ACC112 (cell line): ENCODE data around the gene HARBI1.

Experiments used
- H2AFZ ChIP-seq: fragments of 200-600 bp; sonication (generic); one replicate; pipeline ENCODE4 v1.6.0; 2017; ENCODE audit warnings: antibody characterized with exemption, low read length; ENCODE audit not compliant: unreplicated experiment
- H3K27ac ChIP-seq: fragments of 200-600 bp; sonication (generic); 2 replicates; pipeline ENCODE4 v1.5.1; 2014; ENCODE audit warnings: low read depth, mild to moderate bottlenecking, antibody characterized with exemption, low read length, moderate library complexity
- H3K27me3 ChIP-seq: fragments of 200-600 bp; sonication (generic); 2 replicates; pipeline ENCODE4 v1.6.1; 2014; ENCODE audit warnings: mild to moderate bottlenecking, antibody characterized with exemption, low read length, moderate library complexity, mixed read lengths; ENCODE audit not compliant: insufficient read depth
- H3K36me3 ChIP-seq: fragments of 200-600 bp; sonication (generic); 2 replicates; pipeline ENCODE4 v1.6.1; 2016; ENCODE audit warnings: mild to moderate bottlenecking, antibody characterized with exemption, low read length, moderate library complexity, mixed read lengths; ENCODE audit not compliant: insufficient read depth
- H3K4me1 ChIP-seq: fragments of 200-600 bp; sonication (generic); one replicate; pipeline ENCODE4 v1.6.1; 2016; ENCODE audit warnings: low read length, mixed read lengths; ENCODE audit not compliant: insufficient read depth, unreplicated experiment, control insufficient read depth
- H3K4me3 ChIP-seq: fragments of 200-600 bp; sonication (generic); 2 replicates; pipeline ENCODE4 v1.5.1; 2014; ENCODE audit warnings: mild to moderate bottlenecking, low read depth, low read length
- H3K79me2 ChIP-seq: fragments of 200-600 bp; sonication (generic); one replicate; pipeline ENCODE4 v1.6.0; 2016; ENCODE audit warnings: low read length; ENCODE audit not compliant: control insufficient read depth, unreplicated experiment, insufficient read depth

The HARBI1 gene

DNA sequence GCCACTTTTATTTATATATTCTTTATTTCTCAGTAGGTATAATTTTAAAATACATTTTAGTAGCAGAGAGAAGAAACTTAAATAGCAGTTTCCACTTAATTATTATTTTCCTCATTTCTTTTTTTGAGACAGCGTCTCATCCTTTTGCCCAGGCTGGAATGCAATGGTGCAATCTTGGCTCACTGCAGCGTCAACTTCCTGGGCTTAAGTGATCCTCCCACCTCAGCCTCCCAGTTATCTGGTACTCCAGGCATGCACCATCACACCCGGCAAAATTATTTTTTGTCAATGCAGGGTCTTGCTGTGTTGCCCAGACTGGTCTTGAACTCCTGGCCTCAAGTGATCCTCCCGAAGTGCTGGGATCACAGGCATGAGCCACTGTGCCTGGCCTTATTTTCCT lies 38.6 kb upstream of the HARBI1 start:
- H3K27ac ChIP-seq = no peak overlapping the region

DNA sequence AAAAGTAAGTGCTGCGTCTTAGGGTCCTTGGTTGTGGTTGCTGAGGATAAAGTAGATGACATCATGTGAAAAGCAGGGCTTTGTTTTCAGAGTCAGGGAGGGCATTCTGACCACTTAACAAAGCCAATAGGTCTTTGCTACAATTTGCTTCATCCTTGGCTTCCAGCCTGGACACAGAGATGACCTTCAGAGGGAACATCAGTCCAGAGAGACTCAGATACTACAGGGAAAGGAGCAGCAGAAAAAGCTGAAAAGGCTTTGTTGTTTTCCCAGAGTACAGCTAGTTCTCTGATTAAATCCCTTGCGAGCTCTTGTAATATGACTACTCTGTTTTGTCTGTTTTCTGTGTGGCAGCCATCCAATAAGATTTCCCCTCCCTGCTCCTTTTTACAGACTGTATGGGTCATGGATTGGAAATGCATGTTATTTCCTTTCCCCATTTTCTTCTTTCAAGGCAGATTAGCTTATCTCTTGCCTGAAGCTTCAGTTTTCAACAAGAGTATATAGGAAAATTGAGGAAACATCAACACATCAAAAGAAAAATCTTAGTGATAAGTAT lies 32.2 kb upstream of the HARBI1 start:
- Histone ChIP-seq H3K4me1 (peaks cover 20% of the 10 kb centered on the region), H3K36me3 (peaks cover 19% of the 10 kb centered on the region), H3K27ac (peak overlapping the region; percentile 83), H2AFZ (no peak overlapping the region), H3K27me3 (no peaks in the 10 kb centered on the region), H3K79me2 (no peaks in the 10 kb centered on the region), H3K4me3 (peak overlapping the region; percentile 4; the same call in 1 of the 2 replicates)

More for the DNA sequence above, 38.6 kb upstream of the HARBI1 start:
- Histone ChIP-seq H3K4me1 (peaks cover 7% of the 10 kb centered on the region), H3K4me3 (no peak overlapping the region), H3K27me3 (no peaks in the 10 kb centered on the region), H3K36me3 (peaks cover 43% of the 10 kb centered on the region), H3K79me2 (no peaks in the 10 kb centered on the region), H2AFZ (no peak overlapping the region)

DNA sequence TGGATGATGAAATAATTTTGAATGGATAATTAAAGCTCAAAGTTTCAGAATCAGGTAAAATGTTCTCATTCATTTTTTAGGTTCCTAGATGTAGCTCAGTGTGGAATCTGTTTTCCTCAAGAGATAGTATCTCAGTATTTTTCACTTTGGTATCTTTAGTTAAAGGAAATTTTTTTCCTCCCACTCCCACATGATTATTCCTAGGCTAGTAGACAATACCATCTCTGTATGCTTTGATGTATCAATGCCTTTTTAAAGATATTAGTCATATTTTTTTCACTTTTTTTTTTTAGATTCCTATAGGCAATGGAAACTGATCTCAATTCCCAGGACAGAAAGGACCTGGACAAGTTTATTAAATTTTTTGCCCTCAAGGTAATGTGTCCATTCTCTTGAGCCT lies 27.0 kb upstream of the HARBI1 start:
- no peak overlapping the region for H3K4me3 ChIP-seq
- H2AFZ ChIP-seq = no peak overlapping the region
- no peak overlapping the region for H3K27ac ChIP-seq
- H3K36me3 ChIP-seq = peaks cover 11% of the 10 kb centered on the region; the same call in 1 of the 2 replicates
- no peaks in the 10 kb centered on the region for H3K27me3 ChIP-seq
- H3K4me1 ChIP-seq = peaks cover 10% of the 10 kb centered on the region
- H3K79me2 ChIP-seq = no peaks in the 10 kb centered on the region

DNA sequence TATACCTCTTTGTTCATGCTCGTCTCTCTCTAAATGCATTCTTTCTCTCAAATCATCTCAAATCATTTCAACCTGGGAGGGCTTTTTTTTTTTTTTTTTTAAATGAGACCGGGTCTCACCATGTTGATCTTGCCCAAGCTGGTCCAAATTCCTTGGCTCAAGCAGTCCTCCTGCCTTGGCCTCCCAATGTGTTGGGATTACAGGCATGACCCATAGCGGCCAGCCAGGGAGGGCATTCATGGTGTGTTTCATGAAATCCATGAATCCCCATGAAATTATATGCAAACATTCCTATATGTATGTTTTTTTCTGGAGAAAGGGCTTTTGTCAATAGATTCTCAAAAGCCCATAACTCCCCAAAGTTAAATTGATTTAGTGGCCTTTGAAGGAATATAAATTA lies 26.5 kb upstream of the HARBI1 start:
- Histone ChIP-seq H3K4me1 (peaks cover 10% of the 10 kb centered on the region), H3K79me2 (no peaks in the 10 kb centered on the region), H3K27ac (no peak overlapping the region), H3K4me3 (no peak overlapping the region), H3K27me3 (no peaks in the 10 kb centered on the region), H3K36me3 (peaks cover 11% of the 10 kb centered on the region; the same call in 1 of the 2 replicates), H2AFZ (no peak overlapping the region)

DNA sequence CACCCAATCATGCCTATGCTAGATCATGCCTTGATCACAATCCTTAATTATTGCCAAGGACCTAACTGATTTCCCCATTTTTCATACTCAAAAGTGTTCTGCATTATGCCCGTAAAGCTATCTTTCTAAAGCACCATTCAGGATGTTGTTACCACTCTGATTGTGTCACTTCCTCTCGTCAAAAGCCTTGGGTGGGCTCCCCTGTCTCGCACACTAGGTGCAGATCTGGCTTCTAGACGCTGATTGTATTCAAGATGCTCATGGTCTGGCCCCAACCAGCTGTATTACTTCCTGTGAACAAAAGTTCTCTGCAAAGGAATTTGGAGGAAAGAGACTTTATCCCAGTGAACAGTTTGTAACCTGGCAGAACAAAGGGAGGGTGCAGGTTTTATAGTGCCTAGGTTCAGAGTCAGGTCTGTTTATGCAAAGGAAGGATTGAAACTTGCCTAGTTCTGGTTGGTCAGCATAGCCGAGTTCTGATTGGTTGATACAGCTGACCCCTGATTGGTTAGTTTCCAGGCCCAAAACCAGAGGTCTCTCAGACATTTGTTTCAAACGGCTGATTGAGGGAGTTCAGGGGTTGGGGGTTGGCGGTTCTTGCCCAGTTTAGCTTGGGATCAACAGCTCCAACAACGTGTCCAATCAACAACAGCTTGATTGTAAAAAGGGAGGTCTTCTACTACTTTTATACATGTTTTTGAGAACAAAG lies 25.8 kb upstream of the HARBI1 start:
- Histone ChIP-seq H3K27ac (no peak overlapping the region), H3K36me3 (peaks cover 11% of the 10 kb centered on the region; the same call in 1 of the 2 replicates), H3K79me2 (no peaks in the 10 kb centered on the region), H3K4me3 (no peak overlapping the region), H3K27me3 (no peaks in the 10 kb centered on the region), H3K4me1 (peaks cover 3% of the 10 kb centered on the region), H2AFZ (no peak overlapping the region)

DNA sequence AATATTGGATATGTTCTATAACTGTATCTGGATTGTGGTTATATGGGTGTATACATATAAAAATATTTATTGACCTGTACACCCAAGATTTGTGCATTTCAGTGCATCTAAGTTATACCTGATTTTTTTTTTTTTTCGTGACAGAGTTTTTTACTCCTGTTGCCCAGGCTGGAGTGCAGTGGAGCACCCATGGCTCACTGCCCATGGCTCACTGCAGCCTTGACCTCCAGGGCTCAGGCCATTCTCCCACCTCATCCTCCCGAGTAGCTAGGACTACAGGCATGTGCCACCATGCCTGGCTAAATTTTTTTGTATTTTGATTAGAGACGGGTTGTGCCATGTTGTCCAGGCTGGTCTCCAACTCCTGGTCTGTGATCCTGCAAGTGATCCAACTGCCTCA lies 24.6 kb upstream of the HARBI1 start:
- Histone ChIP-seq H3K36me3 (peaks cover 11% of the 10 kb centered on the region; the same call in 1 of the 2 replicates), H3K4me3 (no peak overlapping the region), H3K27ac (no peak overlapping the region), H3K79me2 (no peaks in the 10 kb centered on the region), H2AFZ (no peak overlapping the region), H3K4me1 (no peaks in the 10 kb centered on the region), H3K27me3 (no peaks in the 10 kb centered on the region)

DNA sequence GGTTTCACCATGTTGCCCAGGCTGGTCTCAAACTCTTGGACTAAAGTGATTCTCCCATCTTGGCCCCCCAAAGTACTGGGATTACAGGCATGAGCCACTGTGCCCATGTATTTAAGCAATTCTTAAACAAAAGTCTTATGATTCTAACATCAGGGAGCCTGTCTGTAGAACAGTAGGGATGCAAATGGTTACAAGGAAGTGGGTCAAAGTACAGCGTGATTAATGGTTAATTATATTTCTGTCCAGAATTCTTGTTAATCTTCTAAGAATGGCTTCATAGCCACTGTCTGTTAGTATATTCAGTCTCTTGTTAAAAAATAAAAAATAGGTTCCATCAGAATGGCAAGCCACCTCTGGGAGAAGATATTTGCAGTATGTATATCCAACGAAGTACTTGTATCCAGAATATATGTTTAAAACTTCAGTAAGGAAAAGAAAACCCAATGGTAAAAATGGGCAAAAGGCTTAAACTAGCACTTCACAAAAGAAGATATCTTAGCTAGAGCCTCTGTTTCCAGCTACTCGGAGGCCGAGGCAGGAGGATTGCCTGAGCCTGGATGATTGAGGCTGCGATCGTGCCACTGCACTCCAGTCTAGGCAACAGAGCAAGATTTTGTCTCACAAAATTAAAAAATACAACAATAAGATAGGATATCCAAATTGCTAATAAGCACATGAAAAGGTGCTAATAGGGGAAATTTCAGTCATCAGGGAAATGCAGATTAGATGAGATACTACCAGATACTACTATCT lies 23.2 kb upstream of the HARBI1 start:
- Histone ChIP-seq H3K4me3 (no peak overlapping the region), H3K4me1 (no peaks in the 10 kb centered on the region), H3K27ac (no peak overlapping the region), H3K79me2 (no peaks in the 10 kb centered on the region), H3K27me3 (no peaks in the 10 kb centered on the region), H3K36me3 (peaks cover 12% of the 10 kb centered on the region; the same call in 1 of the 2 replicates), H2AFZ (no peak overlapping the region)

DNA sequence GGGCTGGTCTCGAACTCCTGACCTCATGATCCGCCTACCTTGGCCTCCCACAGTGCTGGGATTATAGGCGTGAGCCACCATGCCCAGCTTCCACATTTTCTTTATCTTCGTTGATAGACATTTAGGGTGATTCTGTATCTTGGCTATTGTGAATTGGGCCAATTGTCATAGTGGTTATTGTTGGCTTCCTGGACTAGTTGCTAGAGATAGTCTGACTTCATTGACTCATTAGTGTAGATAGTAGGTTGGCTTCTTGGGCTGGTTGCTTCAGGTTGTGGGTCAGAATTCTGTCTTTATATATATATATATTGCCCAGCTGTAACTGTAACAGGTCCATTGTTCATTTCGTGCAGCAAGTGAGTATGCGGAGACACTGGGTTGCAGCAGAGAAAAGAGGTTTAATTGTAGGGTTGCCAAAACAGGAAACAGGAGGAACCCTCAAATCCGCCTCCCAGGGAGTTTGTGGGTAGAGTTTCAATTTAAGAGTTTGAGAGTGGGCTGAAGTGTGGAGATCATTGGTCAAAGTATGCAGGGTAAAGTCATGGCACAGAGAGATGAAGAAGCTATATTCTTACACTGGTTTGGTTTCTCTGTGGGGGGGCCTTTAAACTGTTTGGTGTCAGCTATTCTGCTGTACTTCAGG lies 22.3 kb upstream of the HARBI1 start:
- H3K4me1 ChIP-seq = no peaks in the 10 kb centered on the region
- no peaks in the 10 kb centered on the region for H3K27me3 ChIP-seq
- H3K36me3 ChIP-seq = peaks cover 12% of the 10 kb centered on the region; the same call in 1 of the 2 replicates
- H3K4me3 ChIP-seq = no peak overlapping the region
- H3K27ac ChIP-seq = no peak overlapping the region
- no peaks in the 10 kb centered on the region for H3K79me2 ChIP-seq
- H2AFZ ChIP-seq = no peak overlapping the region

DNA sequence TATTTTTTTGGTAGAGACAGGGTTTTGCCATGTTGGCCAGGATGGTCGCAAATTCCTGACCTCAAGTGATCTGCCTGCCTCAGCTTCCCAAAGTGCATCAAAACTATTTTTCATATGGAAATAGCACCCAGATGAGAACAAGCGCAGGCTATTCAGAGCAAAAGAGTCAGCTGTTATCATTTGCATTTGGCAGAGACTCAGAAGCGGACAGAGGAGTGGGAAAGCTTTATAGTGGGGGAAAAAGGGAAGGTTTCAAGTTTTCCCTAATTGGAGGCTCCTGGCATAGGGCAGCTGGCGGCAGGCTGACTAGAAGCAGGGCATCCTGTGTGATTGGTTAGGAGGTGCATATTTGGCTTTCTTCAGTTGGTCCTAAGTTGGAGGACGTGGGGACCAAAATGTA lies 20.5 kb upstream of the HARBI1 start:
- Histone ChIP-seq H3K27ac (no peak overlapping the region), H3K27me3 (no peaks in the 10 kb centered on the region), H3K36me3 (peaks cover 12% of the 10 kb centered on the region; the same call in 1 of the 2 replicates), H3K4me1 (no peaks in the 10 kb centered on the region), H3K4me3 (no peak overlapping the region), H3K79me2 (peaks cover 1% of the 10 kb centered on the region), H2AFZ (no peak overlapping the region)

DNA sequence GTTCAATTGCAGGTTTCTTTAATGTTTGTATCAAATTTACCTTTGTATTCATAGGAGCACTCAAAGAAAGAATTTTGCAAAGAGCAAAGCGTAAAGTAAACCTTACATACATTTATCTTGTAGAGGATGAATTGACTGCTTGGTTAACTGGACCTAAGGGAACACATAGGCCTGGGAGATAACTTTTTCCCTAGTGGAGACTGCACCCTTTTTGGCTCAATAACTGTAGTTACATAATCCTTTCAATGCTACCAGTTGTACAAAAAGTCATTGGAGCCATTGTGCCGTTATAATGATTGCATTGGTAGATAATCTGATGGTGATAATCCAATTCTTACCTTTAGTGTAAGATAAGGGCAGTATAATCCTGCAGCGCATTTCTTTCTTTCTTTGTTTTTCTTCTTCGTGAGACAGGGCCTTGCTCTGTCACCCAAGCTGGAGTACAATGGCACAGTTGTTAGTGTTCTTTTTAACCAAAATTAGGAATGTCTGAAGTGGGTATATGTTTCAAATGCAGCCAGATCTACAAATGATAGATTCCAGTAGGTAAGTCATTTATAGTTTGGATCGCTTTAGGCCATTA lies 18.6 kb upstream of the HARBI1 start:
- Histone ChIP-seq H3K27ac (no peak overlapping the region), H3K4me1 (no peaks in the 10 kb centered on the region), H3K4me3 (no peak overlapping the region), H3K27me3 (no peaks in the 10 kb centered on the region), H2AFZ (no peak overlapping the region), H3K36me3 (peaks cover 12% of the 10 kb centered on the region; the same call in 1 of the 2 replicates), H3K79me2 (peaks cover 3% of the 10 kb centered on the region)
